K562 (cell line): Measurements from ENCODE around the gene PCSK5. TPM values are rescaled to one million over a fixed set of nuclear protein-coding genes. Genes with fewer than 3 reads are reported as not detected.

Experiments
- ARNT ChIP-seq, 2 experiments: fragments of 450-650 bp; IDR thresholded peaks; 2 replicates each; pipeline ENCODE4 v1.6.1; 2016; ENCODE audit warnings: mild to moderate bottlenecking in 1 of 2
- CREB1 ChIP-seq, 2 experiments: sonication (generic) in 1 of 2; formaldehyde crosslinking in 1 of 2; IDR thresholded peaks; 2 replicates each; pipeline versions ENCODE4 v1.6.1 to v1.8.0; 2012 to 2022; ENCODE audit warnings: inconsistent platforms in 1 of 2, mild to moderate bottlenecking in 1 of 2, missing genetic modification reagents in 1 of 2, moderate library complexity in 1 of 2
- CTBP1 ChIP-seq: fragments of 450-650 bp; IDR thresholded peaks from 2 replicates; pipeline ENCODE4 v1.6.1; 2016; ENCODE audit warnings: borderline replicate concordance
- ESRRA ChIP-seq: fragments of 450-650 bp; IDR thresholded peaks from 2 replicates; pipeline ENCODE4 v1.6.1; 2014; ENCODE audit warnings: low read depth, mild to moderate bottlenecking, moderate library complexity, borderline replicate concordance
- ETS2 ChIP-seq: IDR thresholded peaks from 2 replicates; pipeline ENCODE4 v1.6.1; 2016; ENCODE audit warnings: borderline replicate concordance, missing genetic modification characterization, mild to moderate bottlenecking, moderate library complexity, missing compliant biosample characterization; ENCODE audit not compliant: poor library complexity, severe bottlenecking
- EZH2 ChIP-seq: IDR thresholded peaks from 2 replicates; pipeline ENCODE4 v1.6.1; 2012; ENCODE audit warnings: low read depth, mild to moderate bottlenecking, inconsistent platforms, low read length, borderline replicate concordance
- FOXA1 ChIP-seq: fragments of 450-650 bp; IDR thresholded peaks from 2 replicates; pipeline ENCODE4 v1.6.1; 2016; ENCODE audit warnings: mild to moderate bottlenecking, borderline replicate concordance
- LARP7 ChIP-seq: fragments of 450-650 bp; IDR thresholded peaks from 2 replicates; pipeline ENCODE4 v1.6.1; 2016
- LEF1 ChIP-seq: fragments of 450-650 bp; IDR thresholded peaks from 2 replicates; pipeline ENCODE4 v1.6.1; 2016; ENCODE audit warnings: mild to moderate bottlenecking
- MAFF ChIP-seq: IDR thresholded peaks from 2 replicates; pipeline ENCODE4 v1.6.1; 2012; ENCODE audit warnings: low read length, improper control_type of control experiment
- MTA2 ChIP-seq: fragments of 450-650 bp; IDR thresholded peaks from 2 replicates; pipeline ENCODE4 v1.6.1; 2016; ENCODE audit warnings: low read depth
- MXI1 ChIP-seq: IDR thresholded peaks from 2 replicates; pipeline ENCODE4 v1.6.1; 2011; ENCODE audit warnings: low read depth, mild to moderate bottlenecking, improper control_type of control experiment, low read length
- PML ChIP-seq: IDR thresholded peaks from 2 replicates; pipeline ENCODE4 v1.6.1; 2012; ENCODE audit warnings: low read length, inconsistent platforms
- TEAD4 ChIP-seq, 2 experiments: sonication (generic) in 1 of 2; formaldehyde crosslinking in 1 of 2; IDR thresholded peaks; 2 replicates each; pipeline versions ENCODE4 v1.6.1 to v1.8.0; 2012 to 2022; ENCODE audit warnings: borderline replicate concordance in 1 of 2, inconsistent platforms in 1 of 2, low read length in 1 of 2, mild to moderate bottlenecking in 1 of 2, missing genetic modification reagents in 1 of 2
- ZNF197 ChIP-seq: fragments of 200-800 bp; sonication (Bioruptor generic); IDR thresholded peaks from 2 replicates; pipeline ENCODE4 v1.6.1; 2016; ENCODE audit warnings: low read depth, missing genetic modification characterization, missing compliant biosample characterization
- ZNF24 ChIP-seq: fragments of 450-650 bp; IDR thresholded peaks from 2 replicates; pipeline ENCODE4 v1.6.1; 2016
- polyA plus RNA-seq, 8 experiments: library from polyadenylated mRNA; depleted of rRNA in 4 of 8; stranded (reverse) in 5 of 8; unstranded in 3 of 8; fragments of >200 nt; fragmentation: Nextera tagmentation in 2 of 8; fragmentation: Illumina TruSeq in 1 of 8; extraction: Ambion mirVana in 2 of 8; extraction: Trizol in 1 of 8; gene quantifications; 2 replicates each; pipeline versions ENCODE4 v1.2.1 to v1.2.3, GENCODE V29; 2011 to 2014; ENCODE audit warnings: inconsistent platforms in 1 of 8, missing spikeins in 1 of 8
- total RNA-seq, 7 experiments: library from RNA; depleted of rRNA in 6 of 7; stranded (reverse); fragments of >200 nt in 6 of 7; fragmentation: Illumina TruSeq in 2 of 7; extraction: Trizol in 2 of 7; gene quantifications; 2 replicates each; pipeline versions ENCODE4 v1.2.1 to v1.2.3, GENCODE V29; 2011 to 2021; ENCODE audit warnings: low replicate concordance in 1 of 7
- TF ChIP-seq, protein P1 (sequence below): fragments of 450-650 bp; IDR thresholded peaks from 2 replicates; pipeline ENCODE4 v1.6.1; 2018; ENCODE audit not compliant: partially characterized antibody
- TF ChIP-seq, protein P2 (sequence below), 2 experiments: fragments of 150-350 bp in 1 of 2; IDR thresholded peaks; 2 replicates each; pipeline ENCODE4 v1.6.1; 2012 to 2016; ENCODE audit warnings: low read depth in 2 of 2, low read length in 2 of 2, mild to moderate bottlenecking in 1 of 2, moderate library complexity in 1 of 2

Gene PCSK5
- total and polyA plus RNA-seq, 9 of the 15 experiments (the other 6 are each of a cell fraction or from before 2014, with no cell fraction given): not detected

DNA sequence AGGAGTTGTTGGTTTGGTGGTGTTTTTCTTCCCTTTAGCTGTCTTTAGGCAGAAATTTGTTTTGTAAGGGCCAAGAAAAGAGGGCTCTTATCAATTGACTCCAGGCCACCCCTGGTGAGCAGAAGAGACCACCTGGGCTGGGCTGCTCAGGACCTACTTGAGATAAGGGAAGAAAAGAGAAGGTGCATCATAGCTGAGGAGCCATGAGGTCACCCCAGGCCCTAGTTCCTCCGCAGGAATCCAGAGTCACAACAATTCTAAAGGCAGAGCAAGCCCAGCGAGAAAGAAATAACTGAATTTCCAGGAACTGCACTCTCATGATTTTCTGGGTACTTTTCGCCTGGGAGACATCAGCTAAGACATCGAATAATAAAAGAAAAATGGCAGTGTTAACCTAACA, 468.9 kb downstream of the PCSK5 start (continued):
- TF ChIP-seq MTA2: peak; percentile 91
- peak; percentile 71 for TF ChIP-seq LEF1
- peak; percentile 70; the same call in 1 of the 2 replicates for TF ChIP-seq ZNF24
- TF ChIP-seq TEAD4 (IDR thresholded peaks at IDR 0.05; ENCODE audit: low read length): peak; percentile 95
- no peak for TF ChIP-seq TEAD4 (CRISPR knock-in tag; IDR thresholded peaks at IDR 0.05; ENCODE audit: borderline replicate concordance)
- no peak for TF ChIP-seq FOXA1
- TF ChIP-seq EZH2: no peak
- TF ChIP-seq MAFF: peak; percentile 3; the same call in 1 of the 2 replicates
- peak; percentile 88 for TF ChIP-seq PML
- peak; percentile 21; the same call in 1 of the 2 replicates for TF ChIP-seq MXI1
- no peak for TF ChIP-seq LARP7
- TF ChIP-seq, protein P1, sequence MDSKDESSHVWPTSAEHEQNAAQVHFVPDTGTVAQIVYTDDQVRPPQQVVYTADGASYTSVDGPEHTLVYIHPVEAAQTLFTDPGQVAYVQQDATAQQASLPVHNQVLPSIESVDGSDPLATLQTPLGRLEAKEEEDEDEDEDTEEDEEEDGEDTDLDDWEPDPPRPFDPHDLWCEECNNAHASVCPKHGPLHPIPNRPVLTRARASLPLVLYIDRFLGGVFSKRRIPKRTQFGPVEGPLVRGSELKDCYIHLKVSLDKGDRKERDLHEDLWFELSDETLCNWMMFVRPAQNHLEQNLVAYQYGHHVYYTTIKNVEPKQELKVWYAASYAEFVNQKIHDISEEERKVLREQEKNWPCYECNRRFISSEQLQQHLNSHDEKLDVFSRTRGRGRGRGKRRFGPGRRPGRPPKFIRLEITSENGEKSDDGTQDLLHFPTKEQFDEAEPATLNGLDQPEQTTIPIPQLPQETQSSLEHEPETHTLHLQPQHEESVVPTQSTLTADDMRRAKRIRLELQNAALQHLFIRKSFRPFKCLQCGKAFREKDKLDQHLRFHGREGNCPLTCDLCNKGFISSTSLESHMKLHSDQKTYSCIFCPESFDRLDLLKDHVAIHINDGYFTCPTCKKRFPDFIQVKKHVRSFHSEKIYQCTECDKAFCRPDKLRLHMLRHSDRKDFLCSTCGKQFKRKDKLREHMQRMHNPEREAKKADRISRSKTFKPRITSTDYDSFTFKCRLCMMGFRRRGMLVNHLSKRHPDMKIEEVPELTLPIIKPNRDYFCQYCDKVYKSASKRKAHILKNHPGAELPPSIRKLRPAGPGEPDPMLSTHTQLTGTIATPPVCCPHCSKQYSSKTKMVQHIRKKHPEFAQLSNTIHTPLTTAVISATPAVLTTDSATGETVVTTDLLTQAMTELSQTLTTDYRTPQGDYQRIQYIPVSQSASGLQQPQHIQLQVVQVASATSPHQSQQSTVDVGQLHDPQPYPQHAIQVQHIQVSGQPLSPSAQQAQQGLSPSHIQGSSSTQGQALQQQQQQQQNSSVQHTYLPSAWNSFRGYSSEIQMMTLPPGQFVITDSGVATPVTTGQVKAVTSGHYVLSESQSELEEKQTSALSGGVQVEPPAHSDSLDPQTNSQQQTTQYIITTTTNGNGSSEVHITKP: peak; percentile 44
- TF ChIP-seq CREB1 (IDR thresholded peaks at IDR 0.05): peak; percentile 42; the same call in 1 of the 2 replicates
- TF ChIP-seq CREB1 (CRISPR knock-in tag; IDR thresholded peaks at IDR 0.05): no peak; the same call in 1 of the 2 replicates
- TF ChIP-seq, protein P2, sequence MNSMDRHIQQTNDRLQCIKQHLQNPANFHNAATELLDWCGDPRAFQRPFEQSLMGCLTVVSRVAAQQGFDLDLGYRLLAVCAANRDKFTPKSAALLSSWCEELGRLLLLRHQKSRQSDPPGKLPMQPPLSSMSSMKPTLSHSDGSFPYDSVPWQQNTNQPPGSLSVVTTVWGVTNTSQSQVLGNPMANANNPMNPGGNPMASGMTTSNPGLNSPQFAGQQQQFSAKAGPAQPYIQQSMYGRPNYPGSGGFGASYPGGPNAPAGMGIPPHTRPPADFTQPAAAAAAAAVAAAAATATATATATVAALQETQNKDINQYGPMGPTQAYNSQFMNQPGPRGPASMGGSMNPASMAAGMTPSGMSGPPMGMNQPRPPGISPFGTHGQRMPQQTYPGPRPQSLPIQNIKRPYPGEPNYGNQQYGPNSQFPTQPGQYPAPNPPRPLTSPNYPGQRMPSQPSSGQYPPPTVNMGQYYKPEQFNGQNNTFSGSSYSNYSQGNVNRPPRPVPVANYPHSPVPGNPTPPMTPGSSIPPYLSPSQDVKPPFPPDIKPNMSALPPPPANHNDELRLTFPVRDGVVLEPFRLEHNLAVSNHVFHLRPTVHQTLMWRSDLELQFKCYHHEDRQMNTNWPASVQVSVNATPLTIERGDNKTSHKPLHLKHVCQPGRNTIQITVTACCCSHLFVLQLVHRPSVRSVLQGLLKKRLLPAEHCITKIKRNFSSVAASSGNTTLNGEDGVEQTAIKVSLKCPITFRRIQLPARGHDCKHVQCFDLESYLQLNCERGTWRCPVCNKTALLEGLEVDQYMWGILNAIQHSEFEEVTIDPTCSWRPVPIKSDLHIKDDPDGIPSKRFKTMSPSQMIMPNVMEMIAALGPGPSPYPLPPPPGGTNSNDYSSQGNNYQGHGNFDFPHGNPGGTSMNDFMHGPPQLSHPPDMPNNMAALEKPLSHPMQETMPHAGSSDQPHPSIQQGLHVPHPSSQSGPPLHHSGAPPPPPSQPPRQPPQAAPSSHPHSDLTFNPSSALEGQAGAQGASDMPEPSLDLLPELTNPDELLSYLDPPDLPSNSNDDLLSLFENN (IDR thresholded peaks at IDR 0.05; ENCODE audit: low read depth in 2 of 2, low read length in 2 of 2): peak in 1 of 2 experiments; percentile 87; a peak in 2 of 4 replicates
- no peak for TF ChIP-seq ETS2
- TF ChIP-seq ZNF197: no peak
- TF ChIP-seq CTBP1: peak; percentile 89
- TF ChIP-seq ESRRA: 0 out of 2 replicates have a peak, but pooled peaks have one; percentile 24
- peak; percentile 29 to 57; a peak in 2 of 4 replicates for TF ChIP-seq ARNT (IDR thresholded peaks at IDR 0.05)
